ENCODE measurements around the gene APBB1. TPM values are rescaled to one million over a fixed set of nuclear protein-coding genes. Genes with fewer than 3 reads are reported as not detected.

APBB1 gene
- total RNA-seq, 1 experiment from 2014 or later: 0.90 TPM

DNA sequence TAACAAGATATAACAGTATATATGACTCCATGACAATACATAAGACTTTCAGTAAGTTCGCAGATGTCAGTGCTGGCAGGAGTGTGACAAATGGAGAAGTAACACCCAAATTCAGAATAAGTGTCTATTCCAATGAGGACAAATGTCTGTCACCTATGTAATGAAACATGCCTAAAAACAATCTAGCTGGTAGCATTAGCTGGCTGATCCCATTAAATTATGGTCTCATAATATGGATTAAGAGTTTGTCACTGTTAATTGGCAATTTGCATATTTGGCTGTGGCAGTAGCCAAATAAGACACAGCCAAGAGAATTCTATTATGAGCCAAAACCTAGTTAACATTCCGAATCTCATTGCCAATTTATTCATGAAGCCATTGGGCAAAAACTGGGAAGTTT lies 68.4 kb downstream of the APBB1 start:
- TF ChIP-seq CTCF (conservative IDR thresholded peaks at IDR 0.05): no peak
- no peak for TF ChIP-seq EZH2 (IDR thresholded peaks at IDR 0.05; ENCODE audit: low read depth)
- Histone ChIP-seq H3K4me2 (no peak overlapping the region), H3K4me3 (no peak overlapping the region), H4K20me1 (ENCODE audit: insufficient read depth) (no peaks in the 10 kb centered on the region), H3K9me3 (ENCODE audit: insufficient read depth, low read depth) (no peaks in the 10 kb centered on the region), H3F3A (ENCODE audit: insufficient read depth, low read depth) (no peaks in the 10 kb centered on the region), H3K9me2 (ENCODE audit: insufficient read depth) (no peaks in the 10 kb centered on the region), H3K79me2 (ENCODE audit: low read depth) (no peaks in the 10 kb centered on the region), H2AFZ (no peak overlapping the region), H3K36me3 (ENCODE audit: low read depth) (no peaks in the 10 kb centered on the region), H3K27me3 (ENCODE audit: insufficient read depth, low read depth) (no peaks in the 10 kb centered on the region), H3K4me1 (replicated peaks; ENCODE audit: insufficient read depth) (no peaks in the 10 kb centered on the region), H3K27ac (no peak overlapping the region)
- BruUV-seq (replicated peaks): no TSS peak
- POLR2A ChIA-PET (ENCODE audit: unreplicated experiment): no interaction called here
- CTCF ChIA-PET: no interaction called here
- DNase-seq: no peak
- intact Hi-C loops (cut with micrococcal nuclease; ENCODE audit: unreplicated experiment): loop anchor here (5.0 to 10.0 kb wide), 2 partner anchors 68 to 1226 kb away; no protein-coding TSS in a partner anchor

- TF ChIP-seq EZH2 (IDR thresholded peaks at IDR 0.05; ENCODE audit: low read depth): no peak
- no peak for TF ChIP-seq CTCF (conservative IDR thresholded peaks at IDR 0.05)
- Histone ChIP-seq H3K4me2 (no peak overlapping the region), H3K9me2 (ENCODE audit: insufficient read depth) (no peaks in the 10 kb centered on the region), H3K4me1 (replicated peaks; ENCODE audit: insufficient read depth) (no peaks in the 10 kb centered on the region), H3K27me3 (ENCODE audit: insufficient read depth, low read depth) (no peaks in the 10 kb centered on the region), H3K79me2 (ENCODE audit: low read depth) (no peaks in the 10 kb centered on the region), H3K9me3 (ENCODE audit: insufficient read depth, low read depth) (no peaks in the 10 kb centered on the region), H3K36me3 (ENCODE audit: low read depth) (no peaks in the 10 kb centered on the region), H4K20me1 (ENCODE audit: insufficient read depth) (no peaks in the 10 kb centered on the region), H3K27ac (no peak overlapping the region), H3F3A (ENCODE audit: insufficient read depth, low read depth) (no peaks in the 10 kb centered on the region), H2AFZ (no peak overlapping the region), H3K4me3 (no peak overlapping the region)
- BruUV-seq (replicated peaks): no TSS peak
- no peak for DNase-seq
- ChIA-PET POLR2A (ENCODE audit: unreplicated experiment) (no interaction called here), CTCF (no interaction called here)
- intact Hi-C loops (cut with micrococcal nuclease; ENCODE audit: unreplicated experiment): loop anchor here (5.0 to 10.0 kb wide), 2 partner anchors 68 to 1225 kb away; no protein-coding TSS in a partner anchor
Observed at GRCh38 chr11:6350043-6350442, 68.9 kb downstream of the APBB1 start.

DNA sequence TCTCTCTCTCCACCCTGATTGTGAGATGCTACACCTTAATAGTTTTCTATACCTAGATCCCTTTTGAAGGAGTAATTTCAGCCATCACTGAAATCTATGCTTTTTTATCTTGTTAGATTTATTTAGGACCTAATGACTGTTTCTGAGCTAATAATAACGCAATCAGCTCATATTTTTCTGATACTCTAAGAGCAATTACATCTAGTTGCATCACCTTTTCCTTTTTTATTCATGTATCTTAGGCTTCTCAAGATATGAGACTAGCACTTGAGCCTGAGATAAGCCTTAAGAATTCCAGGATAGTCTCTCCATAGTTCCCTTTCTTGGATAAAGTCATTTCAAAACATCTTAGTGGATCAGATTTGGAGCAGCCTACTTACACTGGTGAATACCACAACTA lies 73.5 kb downstream of the APBB1 start:
- Histone ChIP-seq H3K36me3 (ENCODE audit: low read depth) (no peaks in the 10 kb centered on the region), H3K4me3 (no peak overlapping the region), H3K4me2 (no peak overlapping the region), H2AFZ (no peak overlapping the region), H3K4me1 (replicated peaks; ENCODE audit: insufficient read depth) (no peaks in the 10 kb centered on the region), H3K79me2 (ENCODE audit: low read depth) (no peaks in the 10 kb centered on the region), H3K9me3 (ENCODE audit: insufficient read depth, low read depth) (no peaks in the 10 kb centered on the region), H3K9me2 (ENCODE audit: insufficient read depth) (no peaks in the 10 kb centered on the region; the same call in 1 of the 2 replicates), H3K27me3 (ENCODE audit: insufficient read depth, low read depth) (no peaks in the 10 kb centered on the region), H3K27ac (no peak overlapping the region), H4K20me1 (ENCODE audit: insufficient read depth) (no peaks in the 10 kb centered on the region), H3F3A (ENCODE audit: insufficient read depth, low read depth) (no peaks in the 10 kb centered on the region)
- ChIA-PET CTCF (no interaction called here), POLR2A (ENCODE audit: unreplicated experiment) (no interaction called here)
- no peak for DNase-seq
- intact Hi-C loops (cut with micrococcal nuclease; ENCODE audit: unreplicated experiment): no loop called here
- no TSS peak for BruUV-seq (replicated peaks)
- TF ChIP-seq EZH2 (IDR thresholded peaks at IDR 0.05; ENCODE audit: low read depth): no peak

Other genes with a start within 250 kb of the APBB1 start
- gene OR52B2, start 248.8 kb downstream of the APBB1 start, total RNA-seq (2021): not detected in 2 replicates
- gene OR52W1, start 219.9 kb downstream of the APBB1 start, total RNA-seq (2021): not detected in 2 replicates
- gene C11orf42, start 213.5 kb downstream of the APBB1 start, total RNA-seq (2021): not detected in 2 replicates
- gene FHIP1B, start 184.5 kb downstream of the APBB1 start, total RNA-seq (2021): 21.5 and 22.7 TPM in 2 replicates
- 0.20 TPM in 1 of 2 replicates, not detected in the other for gene CNGA4, start 180.0 kb downstream of the APBB1 start, total RNA-seq (2021)
- not detected in 2 replicates for gene CCKBR, start 159.3 kb downstream of the APBB1 start, total RNA-seq (2021)
- 25.7 and 26.0 TPM in 2 replicates for gene CAVIN3, start 98.6 kb downstream of the APBB1 start, total RNA-seq (2021)
- 7.2 and 9.2 TPM in 2 replicates for gene SMPD1, start 28.6 kb downstream of the APBB1 start, total RNA-seq (2021)
- gene HPX, start 21.9 kb upstream of the APBB1 start, total RNA-seq (2021): 0.68 TPM in 1 of 2 replicates, not detected in the other
- 7.1 and 9.0 TPM in 2 replicates for gene TRIM3, start 54.8 kb upstream of the APBB1 start, total RNA-seq (2021)
- gene ARFIP2, start 62.2 kb upstream of the APBB1 start, total RNA-seq (2021): 42.7 and 49.5 TPM in 2 replicates
- 18.5 and 22.3 TPM in 2 replicates for gene TIMM10B, start 62.4 kb upstream of the APBB1 start, total RNA-seq (2021)
- gene DNHD1, start 78.2 kb upstream of the APBB1 start, total RNA-seq (2021): 13.9 and 14.0 TPM in 2 replicates
- 10.0 and 10.1 TPM in 2 replicates for gene RRP8, start 184.5 kb upstream of the APBB1 start, total RNA-seq (2021)
- 65.3 and 69.7 TPM in 2 replicates for gene ILK, start 184.7 kb upstream of the APBB1 start, total RNA-seq (2021)
- gene TAF10, start 193.1 kb upstream of the APBB1 start, total RNA-seq (2021): 51.5 and 61.2 TPM in 2 replicates
- 31.4 and 46.7 TPM in 2 replicates for gene TPP1, start 200.3 kb upstream of the APBB1 start, total RNA-seq (2021)
- gene DCHS1, start 236.7 kb upstream of the APBB1 start, total RNA-seq (2021): 0.20 and 0.22 TPM in 2 replicates